Dermis blood vessel endothelial cell (primary cell): ENCODE data around the gene ATP11A. TPM values are rescaled to one million over a fixed set of nuclear protein-coding genes. Genes with fewer than 3 reads are reported as not detected.
A peak's percentile ranks its signal among the peaks of the same experiment; 100 is the strongest.

Source experiments
- DNase-seq: peaks from one replicate; pipeline ENCODE4 v3.0.0; 2010
- total RNA-seq: library from RNA; depleted of rRNA; stranded (reverse); fragments of >200 nt; gene quantifications from 2 replicates; pipeline ENCODE4 v1.2.3, GENCODE V29; 2014

Gene ATP11A
- total RNA-seq, 1 donor from 2014 or later: 32.0 TPM

DNA sequence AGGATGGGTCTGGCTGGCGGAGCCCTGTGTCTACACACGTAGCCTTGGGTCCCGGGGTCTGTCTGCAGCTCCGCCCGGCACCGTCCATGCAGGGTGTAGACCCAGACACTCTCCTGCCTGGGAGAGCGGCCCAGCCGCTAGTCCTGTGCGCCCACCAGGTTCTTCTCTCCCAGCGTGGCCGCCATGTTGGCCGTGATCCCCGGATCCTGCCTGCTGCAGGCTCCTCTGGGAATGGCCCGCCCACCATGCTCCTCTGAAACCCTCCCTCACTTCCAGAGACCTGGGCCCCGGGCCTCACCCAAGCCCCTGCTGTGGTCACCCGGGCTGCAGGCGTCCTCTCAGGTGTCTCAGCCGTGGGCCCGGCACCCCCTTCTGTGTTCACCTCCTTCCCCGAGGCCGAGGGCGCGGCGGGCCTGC is 221.5 kb downstream of the ATP11A start:
- DNase-seq: no peak

DNA sequence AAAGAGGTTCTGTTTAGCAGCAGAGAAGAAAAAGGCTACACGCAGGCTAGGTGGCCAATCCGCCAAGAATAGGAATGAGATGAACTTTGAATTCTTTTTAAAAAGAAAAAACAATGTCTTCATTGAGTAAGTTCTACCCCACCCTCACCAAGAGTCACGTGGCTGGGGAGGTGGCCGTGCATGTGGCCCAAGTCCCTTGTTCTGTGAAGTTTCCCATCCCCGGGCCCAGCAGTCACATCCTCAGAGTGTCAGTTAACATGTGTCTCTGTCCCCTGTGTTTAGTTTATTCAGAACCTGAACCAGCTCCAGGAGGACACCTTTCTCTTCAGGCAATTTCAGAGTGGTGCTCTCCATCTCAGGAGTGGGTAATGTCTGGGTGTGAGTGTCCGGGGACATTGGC is 222.0 kb downstream of the ATP11A start:
- no peak for DNase-seq

DNA sequence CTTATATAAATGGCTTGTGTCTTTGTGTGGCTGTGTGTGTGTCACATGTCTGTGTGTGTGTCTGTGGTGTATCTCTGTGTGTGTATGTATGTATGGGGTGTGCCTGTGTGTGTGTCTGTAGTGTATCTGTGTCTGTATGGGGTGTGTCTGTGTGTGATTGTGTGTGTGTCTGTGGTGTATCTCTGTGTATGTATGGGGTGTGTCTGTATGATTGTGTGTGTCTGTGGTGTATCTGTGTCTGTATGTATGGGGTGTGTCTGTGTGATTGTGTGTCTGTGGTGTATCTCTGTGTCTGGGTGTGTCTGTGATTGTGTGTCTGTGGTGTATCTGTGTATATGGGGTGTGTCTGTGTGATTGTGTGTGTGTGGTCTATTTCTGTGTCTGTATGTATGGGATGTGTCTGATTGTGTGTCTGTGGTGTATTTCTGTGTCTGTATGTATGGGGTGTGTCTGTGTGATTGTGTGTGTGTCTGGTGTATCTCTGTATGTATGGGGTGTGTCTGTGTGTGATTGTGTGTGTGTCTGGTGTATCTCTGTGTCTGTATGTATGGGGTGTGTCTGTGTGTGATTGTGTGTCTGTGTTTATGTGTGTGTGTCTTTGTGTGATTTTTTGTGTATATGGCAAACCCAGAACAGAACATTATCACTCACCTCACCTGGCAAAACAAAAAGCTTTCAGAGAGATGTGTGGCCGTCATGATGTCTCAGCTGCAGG is 223.0 kb downstream of the ATP11A start:
- no peak for DNase-seq

DNA sequence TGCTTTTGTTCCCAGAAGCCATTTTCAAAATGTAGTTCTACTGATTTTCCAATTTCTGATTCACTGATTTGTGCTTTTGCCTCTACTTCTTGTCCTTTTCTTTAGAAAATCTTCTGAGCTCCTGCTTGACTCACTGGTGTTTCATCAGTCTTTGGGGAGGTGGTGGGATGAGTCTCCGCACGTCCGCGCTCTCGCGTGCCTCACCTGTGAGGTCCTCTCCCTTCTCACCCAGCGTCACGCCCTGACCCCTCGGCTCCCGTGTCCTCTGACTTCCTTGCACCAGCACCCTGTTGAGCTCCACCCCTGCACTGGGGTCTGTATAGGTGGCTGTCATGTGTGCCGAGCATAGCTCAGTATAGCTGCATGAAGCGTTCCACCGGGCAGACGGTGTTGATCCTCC is 226.5 kb downstream of the ATP11A start:
- no peak for DNase-seq

DNA sequence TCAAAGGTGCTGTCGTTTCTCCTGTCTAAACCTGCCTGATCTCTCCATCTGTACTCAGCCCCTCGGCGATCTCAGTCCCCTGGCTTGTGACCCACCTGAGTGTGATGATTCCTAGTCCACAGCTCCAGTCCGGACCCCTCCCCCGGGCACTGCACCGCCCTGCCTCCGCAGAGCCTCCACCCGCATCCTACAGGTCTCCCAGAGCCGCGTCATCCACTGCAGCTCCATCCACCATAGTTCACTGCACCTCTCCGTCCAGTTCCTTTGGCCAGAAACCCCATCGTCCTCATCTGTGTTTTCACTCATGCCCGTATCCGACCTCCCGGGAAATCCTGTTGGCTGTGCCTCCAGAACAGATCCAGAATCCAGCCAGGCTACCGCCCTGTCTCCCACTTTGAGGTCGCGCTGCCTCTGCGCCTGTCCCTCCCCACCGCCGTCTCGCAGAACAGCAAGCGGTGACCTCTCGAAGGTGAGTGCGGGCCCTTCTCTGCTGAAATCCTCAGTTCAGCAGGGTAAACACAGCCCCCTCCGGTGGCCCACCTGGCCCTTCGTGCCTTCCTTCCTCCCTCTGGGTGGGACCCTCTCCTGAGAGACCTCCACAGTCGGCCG is 227.3 kb downstream of the ATP11A start:
- no peak for DNase-seq

DNA sequence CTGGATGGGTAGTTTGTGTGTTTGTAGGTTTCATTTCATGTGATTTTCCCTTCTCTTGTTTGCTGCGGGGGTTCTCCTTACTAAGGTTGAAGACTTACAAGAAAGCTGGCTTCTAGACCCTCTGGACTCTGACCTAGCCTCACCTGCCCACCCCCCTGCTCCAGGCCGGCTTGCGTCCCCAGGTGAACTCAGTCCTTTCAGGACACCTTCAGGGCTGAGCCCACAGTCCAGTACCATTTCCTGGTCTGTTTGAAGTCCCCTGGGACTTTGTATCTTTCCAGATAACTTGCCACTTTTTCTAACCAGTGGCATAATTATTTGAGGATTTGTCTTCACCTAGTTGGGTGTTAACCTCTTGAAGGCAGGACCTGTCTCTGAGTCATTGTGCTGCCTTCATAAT is 227.9 kb downstream of the ATP11A start:
- DNase-seq: no peak

DNA sequence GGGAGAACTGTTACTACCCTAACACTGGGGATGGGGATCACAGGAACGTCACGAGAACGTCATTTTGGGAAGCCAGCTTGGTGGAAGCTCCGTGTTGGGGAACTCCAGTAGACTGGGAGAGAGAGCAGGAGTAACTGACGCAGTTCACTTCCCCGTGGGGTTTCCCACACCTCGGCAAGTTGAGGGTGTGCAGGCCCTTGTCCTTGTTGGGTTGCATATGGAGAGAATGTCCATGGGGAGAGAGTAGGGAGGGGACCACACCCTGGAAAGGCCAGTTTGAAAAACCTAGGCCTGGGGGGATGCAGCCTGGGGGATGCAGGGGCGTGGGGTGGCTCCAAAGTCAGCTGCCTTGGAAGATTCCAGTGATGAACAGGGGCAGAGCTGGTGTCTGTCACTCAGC is 228.4 kb downstream of the ATP11A start:
- no peak for DNase-seq

DNA sequence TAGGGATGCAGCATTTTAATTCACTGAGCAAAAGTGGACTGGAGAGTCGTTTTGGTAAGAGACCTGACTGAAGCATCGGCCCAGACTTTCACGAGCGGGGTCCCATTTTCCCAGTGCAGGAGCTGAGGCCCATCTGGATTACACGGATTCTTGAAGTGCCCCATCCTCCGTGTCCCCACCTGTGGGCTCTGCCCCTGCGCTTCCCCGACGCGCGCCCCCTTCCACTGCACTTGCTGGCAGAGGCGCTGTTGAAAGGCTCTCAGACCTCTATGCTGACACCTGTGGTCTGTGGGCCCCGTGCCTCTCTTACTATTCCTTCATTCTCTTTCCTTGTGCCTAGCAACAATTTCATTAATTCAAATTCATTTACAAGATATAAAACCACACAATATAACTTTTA is 228.9 kb downstream of the ATP11A start:
- no peak for DNase-seq

DNA sequence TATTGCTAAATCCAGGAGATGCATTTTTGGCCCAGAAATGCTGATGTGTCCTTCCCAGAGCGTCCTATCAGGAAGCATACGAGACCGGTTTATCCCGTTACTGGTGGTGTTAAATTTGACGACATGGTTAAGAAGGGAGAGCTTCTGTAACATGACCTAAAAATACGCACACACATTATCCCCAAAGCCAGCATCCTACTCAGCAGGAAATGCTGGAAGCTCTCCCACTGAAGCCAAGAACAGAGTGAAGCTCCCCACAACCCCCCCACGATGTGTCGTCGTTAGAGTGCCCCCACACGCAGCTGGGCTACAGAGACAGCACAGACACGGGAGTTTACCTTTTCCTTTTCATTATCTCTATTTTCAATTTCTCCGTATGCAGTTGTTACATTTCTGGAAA is 234.1 kb downstream of the ATP11A start:
- DNase-seq: no peak

DNA sequence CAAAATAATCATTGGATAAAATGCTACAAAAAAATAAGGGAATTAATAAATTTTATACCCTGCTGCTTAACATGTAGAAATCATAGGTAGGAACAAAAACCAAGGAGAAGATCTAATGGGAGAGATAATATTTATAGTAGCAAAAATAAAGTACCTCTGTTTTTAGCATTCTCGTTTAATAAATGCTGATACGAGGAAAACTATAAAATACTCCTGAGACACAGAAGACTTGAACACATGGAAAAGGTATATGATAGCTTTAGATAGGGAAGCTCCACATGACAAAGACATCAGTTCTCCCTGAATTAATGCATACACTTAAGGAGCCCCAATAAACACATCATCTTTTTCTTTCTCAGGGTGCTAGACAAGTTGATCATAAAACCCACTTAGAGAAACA is 234.5 kb downstream of the ATP11A start:
- no peak for DNase-seq

DNA sequence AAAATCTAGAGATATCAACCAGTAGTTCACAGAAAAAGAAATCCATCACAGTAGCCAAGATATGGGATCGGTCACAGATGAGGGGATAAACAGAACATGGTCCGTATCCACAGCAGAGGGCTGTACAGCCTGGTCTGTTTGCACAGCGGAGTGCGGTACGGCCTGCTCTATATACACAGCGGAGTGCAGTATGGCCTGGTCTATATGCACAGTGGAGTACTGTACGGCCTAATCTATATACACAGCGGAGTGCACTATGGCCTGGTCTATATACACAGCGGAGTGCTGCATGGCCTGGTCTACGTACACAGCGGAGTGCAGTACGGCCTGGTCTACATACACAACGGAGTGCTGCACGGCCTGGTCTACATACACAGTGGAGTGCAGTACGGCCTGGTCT is 236.2 kb downstream of the ATP11A start:
- DNase-seq: no peak

DNA sequence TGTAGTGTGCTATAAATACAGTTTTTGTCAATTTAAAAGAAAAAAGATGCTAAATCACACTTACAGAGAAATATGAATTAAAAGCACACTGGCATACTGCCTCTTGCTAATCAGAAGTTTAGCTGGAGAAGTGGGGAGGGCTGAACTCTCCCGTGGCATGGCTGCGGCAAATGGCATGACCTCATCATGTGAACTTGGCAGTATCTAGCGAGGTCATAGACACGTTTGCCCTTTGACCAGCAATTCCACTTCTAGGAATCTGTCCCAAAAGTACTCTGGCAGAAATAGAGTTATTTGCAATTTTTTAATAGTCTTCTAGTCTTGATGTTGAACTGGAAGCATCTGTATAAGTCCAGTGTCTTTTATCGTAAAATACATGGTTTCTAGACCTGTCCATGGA is 237.2 kb downstream of the ATP11A start:
- DNase-seq: no peak

DNA sequence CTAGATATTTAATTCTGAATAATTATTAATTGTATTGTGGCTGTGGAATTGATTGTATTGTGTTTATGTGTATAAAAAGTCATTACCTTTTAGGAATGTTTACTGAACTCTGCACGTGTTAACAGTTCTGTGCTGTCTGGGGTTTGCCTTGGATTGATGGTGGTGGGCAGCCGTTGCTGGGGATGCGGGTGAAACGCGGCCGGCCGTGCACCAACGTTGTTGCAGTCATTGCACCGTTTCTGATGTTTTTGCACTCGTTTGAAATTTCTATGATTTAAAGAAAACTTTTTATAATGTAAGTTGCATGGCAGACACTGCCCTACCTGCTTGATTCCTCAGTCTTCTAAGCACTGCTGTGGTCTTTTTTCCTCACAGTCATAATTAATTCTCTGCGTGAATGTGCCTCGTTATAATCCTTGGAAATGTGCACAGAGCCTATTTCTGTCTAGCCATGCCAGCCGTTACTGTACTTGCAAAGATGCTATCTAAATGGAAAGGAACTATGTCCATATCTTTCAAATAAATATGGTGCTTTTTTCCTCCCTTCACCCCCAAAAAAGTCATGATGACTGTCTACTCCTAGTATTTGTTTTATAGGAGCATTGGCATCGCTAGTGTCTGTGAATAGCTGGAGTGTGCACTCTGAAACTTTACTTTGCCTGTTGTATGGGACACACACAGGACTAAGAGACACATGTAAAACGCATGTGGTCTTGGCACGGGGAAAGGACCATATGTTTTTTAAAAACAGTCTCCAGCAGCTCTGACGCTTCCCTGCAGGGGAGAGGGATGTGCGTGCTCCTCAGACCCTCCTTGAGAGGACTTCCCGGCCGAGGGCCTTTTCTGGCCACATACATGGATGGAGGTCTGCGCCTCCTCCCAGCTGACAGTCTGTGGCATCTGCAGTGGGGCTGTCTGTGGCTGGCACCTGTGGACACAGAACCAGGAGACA is 238.5 kb downstream of the ATP11A start:
- DNase-seq: no peak

DNA sequence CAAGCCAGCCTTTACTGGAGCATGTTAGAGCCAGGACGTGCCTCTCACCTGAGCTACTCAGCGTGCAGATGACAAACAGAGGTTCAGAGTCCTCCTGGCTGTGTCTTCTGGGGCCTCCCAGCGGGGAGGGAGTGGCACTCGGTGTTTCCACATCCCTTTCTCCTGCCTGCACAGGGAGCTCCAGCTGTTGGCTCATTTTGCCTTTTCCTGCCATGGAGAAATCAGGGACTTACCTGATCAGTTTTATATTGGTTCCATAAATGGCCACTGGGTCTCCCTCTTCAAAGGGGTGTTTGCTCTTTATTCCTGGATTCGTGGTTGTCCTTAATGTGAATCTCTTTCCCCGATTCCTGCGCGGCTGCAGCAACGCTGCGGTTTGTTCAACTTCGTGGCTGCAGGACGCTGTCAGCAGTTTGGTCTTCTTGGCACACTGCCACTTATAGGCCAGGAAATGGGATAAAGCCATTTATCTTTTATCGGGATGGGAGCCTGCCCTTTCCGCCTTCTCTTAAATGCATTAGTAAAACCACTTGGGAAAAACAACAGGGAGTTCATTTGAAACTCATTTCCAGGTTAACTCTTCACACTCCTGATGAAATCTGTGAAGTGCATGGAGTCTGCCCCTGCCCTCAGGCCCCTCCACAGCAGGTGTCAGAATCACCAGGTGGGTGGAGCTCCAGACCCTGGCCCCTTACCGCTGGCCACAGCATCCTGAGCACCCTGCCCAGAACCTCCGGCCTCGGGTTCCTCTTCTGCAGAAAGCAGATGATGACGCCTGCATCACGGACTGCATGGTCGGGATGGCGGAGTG is 239.3 kb downstream of the ATP11A start:
- DNase-seq: peak; percentile 50

DNA sequence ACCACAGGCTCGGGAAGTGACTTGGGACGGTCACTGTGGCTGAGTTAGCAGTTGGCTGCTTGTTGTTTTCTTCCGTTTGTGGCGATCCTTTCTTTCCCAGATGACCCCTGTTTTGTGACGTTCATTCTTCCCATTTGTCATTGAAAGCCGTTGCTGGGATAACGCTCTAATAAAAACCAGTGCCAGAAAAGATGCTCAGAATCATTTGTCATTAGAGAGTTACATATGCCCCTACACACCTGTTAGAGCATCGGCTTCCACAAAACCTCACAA is 239.9 kb downstream of the ATP11A start:
- no peak for DNase-seq

DNA sequence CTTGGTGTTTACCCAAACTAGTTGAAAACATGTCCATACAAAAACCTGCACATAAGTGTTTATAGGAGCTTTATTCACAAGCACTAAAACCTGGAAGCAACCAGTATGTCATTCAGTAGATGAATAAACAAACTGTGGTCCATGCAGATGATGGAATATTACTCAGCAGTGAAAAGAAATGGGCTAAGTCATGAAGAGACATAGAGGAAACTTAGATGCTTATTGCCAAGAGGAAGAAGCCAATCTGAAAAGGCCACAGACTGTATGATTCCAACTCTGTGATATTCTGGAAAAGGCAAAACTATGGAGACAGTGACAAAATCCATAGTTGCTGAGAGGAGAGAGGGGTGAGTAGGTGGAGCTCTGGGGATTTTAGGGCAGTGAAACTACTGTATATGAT is 240.4 kb downstream of the ATP11A start:
- DNase-seq: no peak

DNA sequence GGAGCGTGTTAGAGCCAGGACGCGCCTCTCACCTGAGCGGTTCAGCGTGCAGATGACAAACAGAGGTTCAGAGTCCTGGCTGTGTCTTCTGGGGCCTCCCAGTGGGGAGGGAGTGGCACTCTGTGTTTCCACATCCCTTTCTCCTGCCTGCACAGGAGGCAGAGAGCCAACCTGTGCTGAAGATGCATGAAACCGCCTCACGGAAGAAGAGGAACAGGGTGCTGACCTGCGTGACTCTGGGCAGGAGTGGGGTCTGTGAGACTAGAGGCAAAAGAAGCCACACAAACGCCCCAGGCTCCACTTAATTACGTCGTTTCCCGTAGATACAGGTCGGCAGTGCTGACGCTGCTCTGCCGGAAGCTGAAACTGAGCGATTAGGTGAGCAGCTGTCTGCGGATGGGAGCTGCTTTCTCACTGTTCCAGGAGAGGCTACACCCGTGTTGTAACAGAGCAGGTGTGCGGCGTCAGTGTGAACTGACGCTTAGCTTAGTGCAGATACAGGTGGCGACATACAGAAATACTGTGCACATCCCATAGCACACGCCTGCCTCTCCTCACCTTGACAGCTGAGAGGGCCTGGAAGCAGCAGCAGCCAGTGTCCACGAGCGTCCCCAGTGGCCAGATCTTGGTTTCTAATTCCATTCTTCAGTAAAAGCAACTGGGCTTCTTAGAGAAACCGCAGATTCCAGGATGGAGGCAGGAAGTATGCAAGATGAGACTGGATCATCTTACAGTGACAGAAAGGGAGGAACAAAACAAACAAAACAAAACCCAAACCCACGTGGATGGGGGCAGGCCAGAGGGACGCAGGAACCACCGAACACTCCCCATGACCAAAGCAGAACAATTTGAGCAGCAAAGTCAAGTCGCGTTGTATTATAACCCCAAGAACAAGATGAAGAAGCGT is 241.4 kb downstream of the ATP11A start:
- peak; percentile 62 for DNase-seq

DNA sequence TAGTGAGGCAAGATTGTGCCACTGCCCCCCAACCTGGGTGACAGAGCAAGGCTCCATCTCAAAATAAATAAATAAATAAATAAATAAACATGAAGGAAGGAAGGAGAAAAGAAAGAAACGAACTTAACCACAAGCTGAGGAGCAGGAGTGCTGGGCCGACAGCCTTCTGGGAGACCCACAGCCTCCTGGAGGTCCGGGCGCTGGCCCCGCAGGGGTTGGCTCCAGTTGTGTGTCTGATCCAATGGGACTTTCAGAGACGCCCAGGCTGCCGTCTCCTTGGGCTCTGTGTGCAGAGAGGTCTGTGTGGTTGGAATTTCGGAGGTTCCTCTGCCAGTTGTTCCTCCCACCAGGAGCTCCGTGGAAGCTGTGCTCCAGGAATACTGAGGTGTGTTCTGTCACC is 243.1 kb downstream of the ATP11A start:
- DNase-seq: no peak

DNA sequence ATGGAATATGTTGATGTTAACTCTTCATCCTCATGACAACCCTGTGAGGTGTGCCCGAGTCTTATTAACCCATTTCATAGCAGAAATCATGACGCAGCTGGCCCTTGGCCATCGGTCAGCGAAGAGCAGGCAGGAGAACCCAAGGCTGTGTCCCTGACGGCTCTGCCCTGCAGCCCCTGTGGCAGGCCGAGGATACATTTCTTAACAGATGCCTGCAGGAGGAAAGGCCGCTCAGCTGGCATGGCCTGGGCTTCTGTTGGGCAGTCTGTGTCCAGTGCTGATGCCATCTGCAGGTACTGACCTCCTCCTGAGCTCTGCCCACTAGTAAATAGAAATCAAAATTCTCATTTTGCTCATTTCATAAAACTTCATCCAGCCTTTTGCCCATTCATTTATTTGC is 243.8 kb downstream of the ATP11A start:
- DNase-seq: no peak

DNA sequence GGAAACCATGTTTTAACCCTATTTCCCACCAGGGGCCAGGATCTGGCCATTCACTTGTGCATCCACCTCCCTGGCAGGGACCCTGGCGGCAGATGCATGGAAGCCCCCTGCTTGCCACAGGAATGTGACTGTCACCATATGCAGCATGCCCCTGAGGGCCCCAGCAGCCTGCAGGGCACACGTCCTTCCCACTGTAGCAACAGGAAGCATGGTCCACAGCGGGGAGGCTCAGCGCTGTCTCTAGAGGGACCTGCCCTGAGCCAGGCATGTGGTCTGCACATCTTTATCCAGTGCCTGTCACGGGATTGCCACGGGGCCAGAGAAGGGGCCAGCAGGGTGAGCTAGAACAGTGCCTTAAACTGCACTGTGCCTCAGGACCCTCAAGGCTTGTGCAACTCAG is 244.2 kb downstream of the ATP11A start:
- DNase-seq: no peak
